GM21367 (cell line): ENCODE data around the gene THOP1.
"Not testable (repeated sequence)": the region's sequence is repeated elsewhere in the genome, so short reads cannot be mapped to it uniquely, and the experiment has no call there.

Experiments used
- ATAC-seq: cut with Tn5 transposase; IDR thresholded peaks from one replicate; pipeline ENCODE4 v1.9.1; 2021; ENCODE audit not compliant: unreplicated experiment

THOP1 gene

DNA sequence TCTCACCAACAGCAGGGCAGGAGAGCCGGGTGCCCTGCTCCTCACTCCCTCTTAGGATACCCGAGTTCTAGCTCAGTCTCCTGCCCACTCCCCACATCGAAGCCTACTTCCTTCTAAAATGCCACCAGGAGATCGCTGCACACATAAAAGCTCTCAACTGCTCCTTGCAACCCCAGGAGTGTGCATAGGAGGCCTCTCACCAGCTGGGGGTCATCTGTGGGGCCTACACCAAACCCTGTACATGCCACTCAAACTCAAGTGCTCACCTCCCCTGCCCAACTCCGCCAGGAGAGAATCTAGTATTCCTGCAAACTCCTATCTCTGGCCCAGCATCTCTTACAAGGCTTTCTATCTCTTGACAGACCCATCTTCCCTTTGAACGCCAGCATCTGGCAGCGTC, 5.0 kb upstream of the THOP1 start:
- ATAC-seq: no peak

DNA sequence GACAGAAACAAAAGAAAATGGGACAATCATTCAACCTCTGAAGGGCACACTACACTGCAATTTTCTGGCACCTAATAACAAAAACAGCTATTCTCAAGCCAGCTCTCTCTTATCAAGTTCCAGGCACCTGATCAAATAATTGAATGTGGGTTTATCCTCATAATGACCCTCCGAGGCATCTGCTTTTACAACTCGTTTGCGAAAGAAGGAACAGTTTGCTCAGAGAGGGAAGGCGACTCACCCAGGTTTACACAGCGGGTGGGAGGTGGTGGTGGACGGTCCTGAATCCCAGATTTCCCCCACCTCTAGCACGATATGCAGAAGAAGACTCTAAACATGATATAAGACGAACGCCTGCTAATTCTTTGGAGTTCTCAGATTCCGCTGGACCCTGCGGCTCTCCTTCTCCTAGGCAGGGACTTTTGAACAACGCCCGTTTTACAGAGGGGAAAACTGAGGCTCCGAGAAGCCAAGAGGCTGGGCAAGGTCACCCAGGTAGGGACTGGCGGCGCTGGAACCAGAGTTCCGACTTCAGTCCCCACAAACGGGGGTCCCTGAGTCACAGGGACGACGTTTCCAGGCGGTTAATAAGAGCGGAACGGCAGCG, 2.9 kb upstream of the THOP1 start:
- no peak for ATAC-seq

DNA sequence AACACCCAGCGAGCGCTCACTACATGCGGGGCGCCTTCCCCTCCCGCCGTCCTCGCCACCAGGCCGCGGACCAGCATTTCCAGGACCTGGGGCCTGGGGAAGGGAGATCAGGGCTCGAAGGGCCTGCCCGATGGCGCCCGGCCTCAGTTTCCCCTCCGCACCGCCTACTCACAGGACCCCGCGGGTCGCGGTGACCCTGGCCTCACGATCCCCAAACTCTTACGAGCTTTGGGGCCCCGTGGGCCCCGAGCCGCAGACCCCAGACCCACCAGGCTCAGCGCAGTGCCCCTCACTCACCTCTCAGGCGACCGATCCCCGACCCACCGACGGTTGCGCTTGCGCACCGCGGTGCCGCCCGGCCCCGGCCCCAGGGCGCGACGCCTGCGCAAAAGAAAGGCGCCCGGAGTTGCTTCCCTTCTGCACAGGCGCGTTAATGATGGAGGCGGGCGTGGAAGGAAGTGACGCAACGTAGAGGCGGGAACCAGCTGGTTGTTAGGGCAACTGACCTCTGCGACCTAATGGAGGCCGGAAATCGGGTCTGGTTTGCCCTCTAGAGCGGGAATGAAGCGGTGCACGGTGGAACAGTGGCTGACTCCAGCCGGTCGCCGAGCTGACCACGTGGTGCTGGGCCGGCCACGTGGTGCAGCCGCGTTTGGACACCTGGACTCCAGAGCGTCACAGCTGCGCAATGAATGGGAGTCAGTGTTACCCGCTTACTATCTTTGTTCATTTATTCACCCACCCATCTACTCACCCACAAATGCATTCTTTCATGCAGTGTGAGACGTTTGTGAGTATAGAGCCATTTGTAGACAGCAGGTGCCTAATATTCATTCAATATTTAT, 2.1 kb upstream of the THOP1 start, which contains the start of gene SGTA:
TSS of gene SGTA (minus strand) at position 338 of the 845 bp plus-strand sequence. CDS start 14,205 bp downstream, outside the sequence.
- ATAC-seq: peak; percentile 53

DNA sequence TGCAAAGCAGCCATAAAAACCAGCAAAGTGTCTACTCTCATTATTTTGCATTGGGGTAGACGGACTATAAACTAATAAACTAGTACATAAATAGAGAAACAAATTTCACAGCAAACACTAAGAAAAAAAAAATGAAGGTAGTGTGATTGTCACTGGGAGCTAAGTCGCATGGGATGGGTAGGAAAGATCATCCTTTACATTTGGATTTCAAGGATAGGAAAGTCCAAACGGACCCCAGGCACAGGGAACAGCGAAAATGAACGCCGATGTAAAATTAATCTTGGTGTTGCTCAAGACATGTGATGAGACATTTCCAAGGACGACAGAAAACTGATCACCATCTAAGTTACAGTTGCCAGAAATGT, 1.5 kb upstream of the THOP1 start:
- no peak for ATAC-seq

DNA sequence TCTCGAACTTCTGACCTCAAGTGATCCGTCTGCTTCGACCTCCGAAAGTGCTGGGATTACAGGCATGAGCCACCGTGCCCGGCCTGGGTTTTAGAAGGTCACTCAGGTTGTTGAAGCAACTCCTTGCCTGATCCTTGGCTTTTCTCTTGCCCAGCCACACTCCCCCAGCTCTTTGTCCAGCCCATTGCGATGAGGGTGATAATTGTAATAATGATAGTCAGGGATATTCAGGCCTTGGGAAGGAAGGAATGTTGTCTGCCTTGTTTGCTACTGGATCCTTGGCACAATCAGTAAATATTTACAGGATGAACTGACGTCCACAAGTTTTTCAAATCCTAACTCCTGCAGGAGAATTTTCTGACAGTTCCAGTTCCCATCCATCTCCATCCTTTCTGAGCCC, 1.8 kb downstream of the THOP1 start:
- ATAC-seq: no peak

DNA sequence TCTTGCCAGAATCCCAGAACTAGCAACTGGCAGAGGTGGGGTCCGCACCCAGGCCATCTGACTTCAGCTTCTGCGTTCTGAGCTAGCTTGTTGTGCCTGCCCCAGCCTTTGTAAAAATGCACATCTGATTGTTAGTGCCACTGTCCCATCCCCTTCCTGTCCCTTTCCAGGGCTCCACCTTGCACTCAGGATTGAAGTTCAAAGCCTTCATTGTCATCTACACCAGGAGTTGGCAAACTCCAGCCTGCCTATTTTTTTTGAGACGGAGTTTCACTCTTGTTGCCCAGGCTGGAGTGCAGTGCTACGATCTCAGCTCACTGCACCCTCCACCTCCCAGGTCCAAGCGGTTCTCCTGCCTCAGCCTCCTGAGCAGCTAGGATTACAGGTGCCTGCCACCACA, 2.9 kb downstream of the THOP1 start:
- no peak for ATAC-seq

DNA sequence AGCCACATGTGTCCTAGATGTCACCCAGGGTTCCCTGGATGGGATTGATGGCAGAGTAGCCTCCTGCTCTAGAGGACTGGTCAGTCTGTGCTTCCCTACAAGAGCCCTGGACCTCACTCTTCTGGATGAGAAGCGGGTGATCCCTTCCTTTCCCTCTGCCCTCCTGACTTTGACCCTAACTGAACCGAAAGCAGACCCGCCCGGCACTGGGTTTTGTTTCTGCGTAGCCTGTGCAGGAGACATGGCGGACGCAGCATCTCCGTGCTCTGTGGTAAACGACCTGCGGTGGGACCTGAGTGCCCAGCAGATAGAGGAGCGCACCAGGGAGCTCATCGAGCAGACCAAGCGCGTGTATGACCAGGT, 4.9 kb downstream of the THOP1 start:
- no peak for ATAC-seq

DNA sequence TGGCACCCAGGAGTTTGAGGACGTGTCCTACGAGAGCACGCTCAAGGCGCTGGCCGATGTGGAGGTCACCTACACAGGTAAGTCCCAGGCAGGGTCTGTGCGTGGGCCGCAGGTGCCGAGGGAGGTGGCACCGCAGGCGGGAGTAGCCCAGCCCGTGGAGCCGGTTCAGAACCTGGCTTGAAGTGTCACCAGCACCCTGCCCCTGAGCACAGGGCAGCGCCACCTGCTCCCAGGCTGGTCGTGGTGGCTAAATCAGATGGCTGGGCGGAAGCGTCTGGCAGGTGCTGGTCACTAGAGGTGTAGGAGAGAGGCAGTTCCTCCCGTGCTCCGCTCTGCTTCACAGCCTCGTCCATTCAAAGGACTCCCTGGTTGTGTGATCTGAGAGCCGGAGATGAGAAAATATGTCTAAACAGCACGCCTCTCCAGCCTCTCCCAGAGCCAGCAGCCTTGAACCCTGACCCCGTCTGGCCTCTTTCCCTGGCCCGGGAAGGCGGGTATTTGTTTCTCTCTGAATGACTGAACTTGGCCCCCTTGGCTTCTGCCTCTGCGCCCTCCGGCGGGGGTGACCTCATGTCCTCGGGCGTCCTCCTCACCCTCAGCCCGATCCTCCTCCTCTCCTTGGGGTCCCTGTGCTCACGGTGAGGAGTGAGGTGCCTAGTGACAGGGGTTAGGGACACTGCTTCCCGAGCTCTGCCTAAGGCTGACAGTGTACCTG, 5.4 kb downstream of the THOP1 start:
- no peak for ATAC-seq

DNA sequence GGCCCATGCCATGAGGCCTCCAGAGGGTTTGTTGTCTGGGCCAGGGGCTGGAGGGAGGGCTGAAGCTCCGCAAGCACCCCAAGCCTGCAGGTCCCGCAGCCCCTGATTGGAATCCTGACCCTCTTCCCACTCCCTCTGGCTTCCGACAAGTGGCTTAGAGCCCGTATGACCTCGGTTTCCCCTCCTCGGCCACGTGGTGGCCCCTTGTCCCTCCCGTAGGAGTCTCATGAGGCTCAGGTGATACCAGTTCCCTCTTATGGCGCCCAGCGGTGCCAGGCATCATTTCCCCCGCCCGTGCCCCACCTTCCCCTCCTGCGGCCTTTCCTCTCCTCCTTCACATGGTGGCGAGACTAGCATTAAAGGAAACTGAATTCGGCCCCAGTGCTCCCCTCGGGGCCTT, 6.1 kb downstream of the THOP1 start:
- ATAC-seq: no peak

DNA sequence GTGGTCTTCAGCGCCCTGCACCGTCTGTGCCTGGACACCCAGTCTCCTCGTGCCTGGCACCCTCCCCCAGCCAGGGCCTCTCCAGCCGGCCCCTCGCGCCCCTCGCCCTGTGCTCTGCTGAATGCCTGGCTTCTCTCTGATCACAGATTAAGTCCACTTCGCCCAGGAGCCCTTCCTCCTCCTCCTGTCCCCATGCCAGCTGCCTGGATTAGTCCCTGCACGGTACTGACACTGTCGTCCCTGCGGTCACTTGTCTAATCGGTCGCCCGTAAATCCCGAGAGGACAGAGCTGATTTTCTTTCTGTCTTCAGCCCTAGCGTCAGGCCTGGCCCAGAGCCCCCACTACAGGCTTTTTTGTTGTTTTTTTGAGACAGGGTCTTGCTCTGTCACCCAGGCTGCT, 6.6 kb downstream of the THOP1 start:
- ATAC-seq: no peak

DNA sequence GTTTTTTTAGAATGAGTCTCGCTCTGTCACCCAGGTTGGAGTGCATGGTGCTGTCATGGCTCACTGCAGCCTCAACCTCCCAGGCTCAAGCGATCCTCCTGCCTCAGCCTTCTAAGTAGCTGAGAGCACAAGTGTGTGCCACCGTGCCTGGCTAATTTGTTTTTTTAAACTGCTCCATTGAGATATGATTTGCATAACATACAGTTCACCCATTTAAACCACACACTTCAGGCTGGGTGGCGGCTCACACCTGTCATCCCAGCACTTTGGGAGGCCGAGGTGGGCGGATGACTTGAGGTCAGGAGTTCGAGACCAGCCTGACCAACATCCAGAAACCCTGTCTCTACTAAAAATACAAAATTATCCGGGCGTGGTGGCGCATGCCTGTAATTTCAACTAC, 7.4 kb downstream of the THOP1 start:
- not testable (repeated sequence) for ATAC-seq

DNA sequence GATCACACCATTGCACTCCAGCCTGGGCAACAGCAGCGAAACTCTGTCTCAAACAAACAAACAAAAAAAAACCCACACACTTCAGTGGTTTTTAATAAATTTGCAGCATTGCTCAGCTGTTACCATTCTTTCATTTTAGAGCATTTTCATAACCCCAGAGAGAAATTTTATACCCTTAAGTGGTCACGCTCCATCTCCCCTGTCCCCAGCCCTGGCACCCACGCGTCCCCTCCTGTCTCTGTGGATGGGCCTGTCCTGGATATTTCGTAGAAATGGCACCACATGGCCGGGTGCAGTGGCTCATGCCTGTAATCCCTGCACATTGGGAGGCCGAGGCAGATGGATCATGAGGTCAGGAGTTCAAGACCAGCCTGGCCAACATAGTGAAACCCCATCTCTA, 7.8 kb downstream of the THOP1 start:
- no peak for ATAC-seq

DNA sequence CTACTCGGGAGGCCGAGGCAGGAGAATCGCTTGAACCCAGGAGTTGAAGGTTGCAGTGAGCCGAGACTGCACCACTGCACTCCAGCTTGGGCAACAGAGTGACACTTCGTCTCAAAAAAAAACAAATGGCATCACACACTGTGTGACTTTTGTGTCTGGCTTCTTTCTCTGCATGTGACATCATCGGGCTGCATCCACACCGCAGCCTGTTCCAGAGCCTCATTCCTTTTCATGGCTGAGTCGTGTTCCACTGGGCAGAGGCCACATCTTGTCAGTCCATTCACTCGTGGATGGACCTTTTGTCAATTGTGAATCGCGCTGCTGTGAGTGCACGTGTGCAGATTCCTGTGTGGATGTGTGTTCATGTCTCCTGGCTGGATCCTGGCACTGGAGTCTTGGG, 8.3 kb downstream of the THOP1 start:
- ATAC-seq: no peak

DNA sequence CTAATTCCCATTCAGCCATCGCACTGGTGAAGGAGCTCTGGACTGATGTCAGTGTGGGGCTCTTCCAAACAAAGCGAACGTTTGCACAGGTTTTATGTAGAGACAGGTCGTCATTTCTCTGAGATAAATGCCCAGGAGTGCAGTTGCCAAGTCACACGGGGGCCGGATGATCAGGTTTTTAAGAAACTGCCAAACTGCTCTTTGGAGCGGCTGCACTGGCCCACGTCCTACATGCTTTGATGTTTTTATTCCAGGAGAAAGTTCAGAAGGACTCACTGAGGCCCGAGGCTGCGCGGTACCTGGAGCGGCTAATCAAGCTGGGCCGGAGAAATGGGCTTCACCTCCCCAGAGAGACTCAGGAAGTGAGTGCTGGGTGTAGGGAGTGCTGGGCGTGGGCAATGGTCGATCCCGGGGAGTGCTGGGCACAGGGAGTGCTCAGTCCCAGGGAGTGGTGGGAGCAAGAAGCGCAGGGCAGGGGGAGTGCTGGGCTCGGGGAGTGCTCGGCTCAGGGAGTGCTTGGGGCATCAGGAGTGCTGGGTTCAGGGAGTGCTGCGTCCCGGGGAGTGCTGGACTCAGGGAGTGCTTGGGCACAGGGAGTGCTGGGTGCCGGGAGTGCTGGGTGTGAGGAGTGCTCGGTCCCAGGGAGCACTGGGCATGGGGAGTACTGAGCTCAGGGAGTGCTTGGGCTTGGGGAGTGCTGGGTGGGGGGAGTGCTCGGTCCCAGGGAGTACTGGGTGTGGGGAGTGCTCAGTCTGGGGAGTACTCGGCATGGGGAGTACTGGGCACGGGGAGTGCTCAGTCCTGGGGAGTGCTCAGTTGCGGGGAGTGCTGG, 10.7 kb downstream of the THOP1 start:
- ATAC-seq: no peak

DNA sequence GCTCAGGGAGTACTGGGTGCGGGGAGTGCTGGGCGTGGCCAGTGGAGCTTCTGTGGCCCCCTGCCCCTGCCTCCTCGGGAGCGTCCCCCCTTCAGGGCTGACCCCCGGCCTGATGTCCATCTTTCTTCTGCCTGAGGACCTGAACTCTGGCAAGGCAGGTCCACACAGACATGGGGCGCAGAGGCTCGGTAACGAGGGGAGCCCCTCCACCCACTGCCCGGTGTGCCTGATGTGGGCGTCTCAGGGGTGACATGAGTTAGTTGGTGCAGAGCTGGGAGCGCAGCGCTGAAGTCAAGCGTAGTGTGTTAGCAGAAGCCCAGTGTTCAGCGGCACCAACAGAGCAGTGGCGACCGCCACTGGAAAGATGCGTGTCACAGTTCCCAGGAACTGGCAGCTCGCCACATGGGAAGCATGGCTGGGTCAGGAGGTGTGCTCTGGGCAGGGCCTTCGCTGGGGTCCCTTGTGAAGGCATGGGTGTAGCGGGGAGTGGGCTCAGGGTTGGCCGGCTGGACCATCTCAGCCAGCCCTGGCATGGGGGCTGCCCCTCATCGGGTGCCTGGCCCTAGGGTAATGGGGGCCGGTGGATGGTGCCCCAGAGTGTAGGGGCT, 11.5 kb downstream of the THOP1 start:
- ATAC-seq: no peak

DNA sequence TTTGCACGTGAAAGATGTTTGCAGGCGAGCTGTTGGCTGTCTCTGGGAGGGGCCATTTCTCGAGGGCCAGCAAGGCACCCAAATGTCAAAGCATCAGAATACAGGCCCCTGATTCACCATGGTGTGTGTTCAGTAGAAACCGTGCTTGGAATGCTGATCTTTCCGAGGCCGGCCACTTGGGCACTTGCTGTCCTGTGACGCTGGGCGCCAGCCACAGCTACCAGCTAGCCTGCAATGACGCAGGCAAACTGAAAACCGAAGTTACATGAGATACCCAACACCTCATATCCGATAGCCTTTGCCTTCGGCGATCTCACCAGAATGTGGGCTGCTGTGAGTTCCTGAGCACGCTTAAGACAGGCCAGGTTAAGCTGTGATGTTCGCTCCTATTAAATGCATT, 12.0 kb downstream of the THOP1 start:
- ATAC-seq: no peak

DNA sequence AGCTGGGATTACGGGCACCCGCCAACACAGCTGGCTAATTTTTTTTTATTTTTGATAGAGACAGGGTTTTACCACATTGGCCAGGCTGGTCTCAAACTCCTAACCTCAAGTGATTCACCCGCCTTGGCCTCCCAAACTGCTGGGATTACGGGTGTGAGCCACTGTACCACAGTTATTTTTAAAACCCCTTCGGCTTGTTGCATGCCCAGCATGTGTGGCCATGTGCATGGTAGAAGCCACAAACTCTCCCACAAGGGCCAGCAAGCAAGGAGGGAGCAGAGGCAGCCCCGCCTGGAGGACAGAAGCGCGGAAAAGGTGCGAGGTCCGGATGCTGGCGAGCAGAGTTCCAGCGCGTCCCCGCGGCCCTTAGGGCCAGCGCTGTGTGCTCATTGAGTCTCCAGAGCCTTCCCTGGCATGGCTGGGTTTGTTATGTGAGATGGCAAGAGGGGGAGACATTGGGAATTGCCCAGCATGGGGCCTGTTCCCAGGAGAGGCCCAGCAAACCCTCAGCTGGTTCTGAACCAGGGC, 12.9 kb downstream of the THOP1 start:
- no peak for ATAC-seq

DNA sequence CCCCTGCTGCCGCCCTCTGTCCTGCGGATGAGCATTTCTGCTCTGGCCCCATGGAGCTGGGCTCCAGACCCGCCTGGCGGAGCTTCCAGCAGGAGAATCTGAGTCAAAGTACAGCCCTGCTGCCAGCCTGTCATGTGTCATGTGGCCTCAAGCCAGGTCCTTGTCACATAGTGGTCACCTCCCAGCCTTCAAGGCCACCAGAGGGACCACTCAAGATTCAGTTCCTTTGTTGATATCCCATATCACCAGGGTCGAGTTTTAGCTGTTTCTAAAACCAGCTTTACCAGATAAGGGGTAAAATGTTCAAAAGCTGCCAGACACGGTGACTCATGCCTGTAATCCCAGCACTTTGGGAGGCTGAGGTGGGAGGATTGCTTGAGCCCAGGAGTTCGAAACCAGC, 13.4 kb downstream of the THOP1 start:
- ATAC-seq: no peak

DNA sequence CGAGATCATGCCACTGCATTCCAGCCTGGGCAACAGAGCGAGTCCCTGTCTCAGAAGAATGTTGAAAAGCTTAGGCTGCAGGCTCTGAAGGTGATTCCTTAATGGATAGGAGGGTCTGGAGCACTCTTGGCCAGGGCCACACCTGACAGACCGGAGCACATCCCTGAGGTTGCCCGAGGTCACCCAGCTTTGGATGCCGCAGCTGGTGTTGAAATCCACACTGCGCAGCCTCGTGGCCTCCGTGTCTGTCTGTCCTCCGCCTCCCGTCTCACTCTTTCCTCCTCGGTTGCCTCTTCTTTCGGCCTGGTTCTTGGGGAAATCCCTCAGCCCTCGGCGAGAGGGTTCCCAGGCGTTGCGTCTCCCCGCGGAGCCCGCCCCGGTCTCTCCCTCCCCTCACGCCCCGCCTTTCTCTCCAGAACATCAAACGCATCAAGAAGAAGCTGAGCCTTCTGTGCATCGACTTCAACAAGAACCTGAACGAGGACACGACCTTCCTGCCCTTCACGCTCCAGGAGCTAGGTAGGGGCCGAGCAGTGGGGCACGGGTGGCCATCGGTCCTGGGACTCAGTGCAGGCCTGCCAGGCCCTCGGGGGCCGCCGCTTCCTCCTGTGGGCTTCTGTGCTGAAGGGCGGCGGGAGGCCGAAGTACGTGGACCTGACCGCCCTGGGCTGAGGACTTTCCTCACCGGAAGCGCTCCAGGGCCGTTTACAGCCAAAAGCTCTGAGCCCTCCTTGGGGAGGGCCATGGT, 14.1 kb downstream of the THOP1 start:
- no peak for ATAC-seq

DNA sequence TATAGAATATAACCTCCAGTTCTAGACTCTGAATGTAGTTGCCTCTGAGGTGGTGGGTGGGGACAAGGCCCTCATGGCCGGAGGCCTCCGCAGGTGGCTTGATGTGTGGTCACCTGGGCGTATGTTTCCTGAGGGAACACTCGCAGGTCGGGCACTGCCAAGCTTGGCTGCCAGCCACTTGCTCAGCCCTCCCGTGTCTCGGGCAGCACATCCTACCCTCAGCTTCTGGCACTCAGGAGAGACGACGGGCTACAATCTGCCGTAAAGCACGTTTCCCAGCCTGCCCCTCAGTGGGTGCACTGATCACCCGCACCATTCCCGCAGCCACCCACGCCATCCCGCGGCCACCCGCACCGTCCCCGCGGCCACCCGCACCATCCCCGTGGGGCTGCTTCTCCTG, 15.2 kb downstream of the THOP1 start:
- no peak for ATAC-seq
